NCI-H82 (cell line): Measurements from ENCODE around the gene HIP1R.
"Not testable (repeated sequence)": the region's sequence is repeated elsewhere in the genome, so short reads cannot be mapped to it uniquely, and the experiment has no call there.

Experiments used
- DNase-seq: peaks from one replicate; lab custom pipeline; 2025; lab: John Stamatoyannopoulos, UW

Gene HIP1R, protein sequence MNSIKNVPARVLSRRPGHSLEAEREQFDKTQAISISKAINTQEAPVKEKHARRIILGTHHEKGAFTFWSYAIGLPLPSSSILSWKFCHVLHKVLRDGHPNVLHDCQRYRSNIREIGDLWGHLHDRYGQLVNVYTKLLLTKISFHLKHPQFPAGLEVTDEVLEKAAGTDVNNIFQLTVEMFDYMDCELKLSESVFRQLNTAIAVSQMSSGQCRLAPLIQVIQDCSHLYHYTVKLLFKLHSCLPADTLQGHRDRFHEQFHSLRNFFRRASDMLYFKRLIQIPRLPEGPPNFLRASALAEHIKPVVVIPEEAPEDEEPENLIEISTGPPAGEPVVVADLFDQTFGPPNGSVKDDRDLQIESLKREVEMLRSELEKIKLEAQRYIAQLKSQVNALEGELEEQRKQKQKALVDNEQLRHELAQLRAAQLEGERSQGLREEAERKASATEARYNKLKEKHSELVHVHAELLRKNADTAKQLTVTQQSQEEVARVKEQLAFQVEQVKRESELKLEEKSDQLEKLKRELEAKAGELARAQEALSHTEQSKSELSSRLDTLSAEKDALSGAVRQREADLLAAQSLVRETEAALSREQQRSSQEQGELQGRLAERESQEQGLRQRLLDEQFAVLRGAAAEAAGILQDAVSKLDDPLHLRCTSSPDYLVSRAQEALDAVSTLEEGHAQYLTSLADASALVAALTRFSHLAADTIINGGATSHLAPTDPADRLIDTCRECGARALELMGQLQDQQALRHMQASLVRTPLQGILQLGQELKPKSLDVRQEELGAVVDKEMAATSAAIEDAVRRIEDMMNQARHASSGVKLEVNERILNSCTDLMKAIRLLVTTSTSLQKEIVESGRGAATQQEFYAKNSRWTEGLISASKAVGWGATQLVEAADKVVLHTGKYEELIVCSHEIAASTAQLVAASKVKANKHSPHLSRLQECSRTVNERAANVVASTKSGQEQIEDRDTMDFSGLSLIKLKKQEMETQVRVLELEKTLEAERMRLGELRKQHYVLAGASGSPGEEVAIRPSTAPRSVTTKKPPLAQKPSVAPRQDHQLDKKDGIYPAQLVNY

DNA sequence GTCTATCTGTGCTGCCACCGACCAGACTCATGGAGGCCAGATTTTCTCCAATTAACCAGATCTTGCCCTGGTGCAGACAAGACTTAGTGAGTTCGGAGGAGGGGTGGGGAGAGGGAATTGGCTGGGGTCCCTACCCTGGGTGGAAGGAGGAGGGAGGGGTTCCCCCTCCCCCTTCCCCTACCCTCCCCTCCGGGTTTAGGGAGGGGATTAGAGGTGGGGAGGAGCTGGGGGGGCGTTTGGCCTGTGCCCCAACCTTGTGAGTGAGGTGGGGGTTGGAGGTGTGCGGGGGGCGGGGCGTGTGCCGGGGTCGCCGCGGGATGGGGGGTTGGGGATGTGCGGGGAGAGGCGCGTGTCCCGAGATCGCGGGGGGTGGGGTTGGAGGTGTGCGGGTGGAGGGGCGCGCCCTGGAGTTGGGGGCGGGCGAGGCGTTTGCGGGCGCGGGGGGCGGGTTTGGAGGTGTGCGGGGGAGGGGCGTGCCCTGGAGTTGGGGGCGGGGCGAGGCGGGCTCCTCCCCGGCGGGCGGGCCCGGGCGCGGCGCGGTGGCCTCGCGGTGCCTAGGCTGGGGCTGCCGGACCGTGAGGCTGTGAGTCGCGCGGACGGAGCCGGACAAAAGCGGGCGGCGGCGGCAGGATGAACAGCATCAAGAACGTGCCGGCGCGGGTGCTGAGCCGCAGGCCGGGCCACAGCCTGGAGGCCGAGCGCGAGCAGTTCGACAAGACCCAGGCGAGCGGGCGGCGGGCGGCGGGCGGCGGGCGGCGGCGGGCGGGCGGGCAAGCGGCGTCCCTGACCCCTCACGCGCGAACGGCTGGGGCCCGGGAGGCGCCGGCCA is at the start of gene HIP1R:
Gene HIP1R (plus strand): TSS at position 537 of the 829 bp plus-strand sequence. CDS start 94 bp downstream, at position 631.
- DNase-seq, result peak; percentile 74

DNA sequence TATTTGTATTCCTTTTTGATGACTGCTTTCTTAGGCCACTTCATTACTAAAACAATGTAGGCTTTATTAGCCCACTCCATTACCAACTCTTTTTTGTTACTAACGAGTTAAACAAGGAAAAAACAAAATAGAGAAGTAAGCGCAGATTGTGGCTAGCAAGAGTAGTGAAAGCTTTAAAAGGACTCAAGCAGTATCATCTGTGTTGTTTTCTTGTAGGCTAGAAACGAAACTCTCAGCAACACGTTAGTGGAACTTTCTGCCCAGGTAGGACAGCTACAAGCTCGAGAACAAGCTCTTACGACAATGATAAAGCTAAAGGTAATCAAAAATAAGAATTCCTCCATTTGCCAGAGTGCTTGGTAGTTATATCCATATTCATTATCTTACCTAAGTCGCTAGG is 49.8 kb upstream of the HIP1R start:
- DNase-seq, result no peak

DNA sequence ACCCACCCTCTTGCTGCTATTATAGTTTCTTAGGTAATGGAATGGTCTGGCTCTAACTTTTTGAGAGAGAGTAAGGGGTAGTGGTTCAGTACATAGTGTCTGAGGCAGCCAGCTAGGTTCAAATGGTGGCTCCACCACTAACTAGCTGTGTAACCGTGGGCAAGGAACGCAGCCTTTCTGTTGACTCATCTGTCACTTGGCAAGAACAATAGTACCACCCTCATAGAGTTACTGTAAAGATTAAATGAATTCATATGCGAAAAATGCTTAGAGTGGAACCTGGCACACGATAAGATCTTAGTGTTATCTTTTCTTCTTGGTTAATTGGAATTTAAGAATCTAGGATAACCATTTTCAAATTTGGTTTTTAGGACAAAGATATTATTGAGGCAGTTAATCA is 46.9 kb upstream of the HIP1R start:
- DNase-seq, result no peak

DNA sequence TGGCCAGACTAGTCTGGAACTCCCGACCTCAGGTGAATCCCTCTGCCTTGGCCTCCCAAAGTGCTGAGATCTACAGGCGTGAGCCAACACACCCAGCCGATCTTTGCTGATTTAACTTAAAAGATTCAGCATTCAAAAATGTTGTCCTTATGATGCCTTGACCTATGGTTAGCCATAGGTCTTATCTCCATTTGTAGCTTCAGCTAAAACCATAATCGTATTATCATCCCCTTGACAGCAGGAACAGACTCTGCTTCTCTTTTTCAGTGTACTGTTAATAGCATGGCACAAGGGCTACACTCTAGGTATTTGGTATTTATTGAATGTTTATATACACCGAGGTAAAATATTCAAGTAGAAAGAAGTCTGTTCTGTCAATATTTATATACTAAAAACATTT is 45.6 kb upstream of the HIP1R start:
- peak; percentile 86 for DNase-seq

DNA sequence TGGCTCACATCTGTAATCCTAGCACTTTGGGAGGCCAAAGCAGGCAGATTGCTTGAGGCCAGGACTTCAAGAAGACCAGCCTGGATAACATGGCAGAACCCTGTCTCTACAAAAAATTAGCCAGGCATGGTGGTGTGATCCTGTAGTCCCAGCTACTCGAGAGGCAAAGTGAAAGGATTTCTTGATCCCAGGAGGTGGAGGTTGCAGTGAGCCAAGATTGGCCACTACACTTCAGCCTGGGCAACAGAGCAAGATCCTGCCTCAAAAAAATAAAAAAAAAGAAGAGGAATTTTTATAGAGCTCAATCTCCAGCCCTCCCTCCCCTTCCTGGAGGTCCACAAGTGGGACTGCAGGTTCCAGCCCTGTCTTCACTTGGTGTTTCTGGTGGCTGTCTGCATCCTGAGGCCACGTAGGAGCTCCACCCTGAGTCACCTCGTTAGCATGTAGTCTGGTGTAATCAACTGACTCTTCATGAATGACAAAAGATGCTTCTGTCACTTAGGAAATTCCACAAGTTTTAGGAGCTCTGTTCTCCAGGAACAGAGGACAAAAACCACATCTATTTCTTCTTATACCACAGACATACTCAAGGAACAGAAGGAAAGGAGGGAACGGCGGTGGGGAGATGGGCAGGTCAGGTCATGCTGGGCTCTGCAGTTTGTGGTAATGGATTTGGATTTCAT is 44.7 kb upstream of the HIP1R start:
- no peak for DNase-seq

DNA sequence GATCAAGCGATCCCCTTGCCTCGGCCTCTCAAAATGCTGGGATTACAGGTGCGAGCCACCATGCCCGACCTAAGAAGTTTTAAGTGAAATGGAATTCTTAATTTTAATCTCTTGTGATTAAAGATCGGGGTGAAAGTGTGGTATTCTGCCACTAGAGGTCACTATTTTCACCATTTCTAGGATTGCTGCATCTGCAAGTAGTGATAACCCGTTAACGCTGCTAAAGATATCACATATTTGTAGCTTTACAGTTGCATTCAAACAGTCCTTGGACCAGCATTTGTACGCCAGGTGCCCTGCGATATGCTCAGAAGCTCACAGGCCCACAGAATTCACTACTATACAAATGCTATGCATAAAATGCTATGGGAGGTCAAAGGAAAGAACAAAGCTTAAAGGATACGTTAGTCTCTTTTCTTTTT is 41.6 kb upstream of the HIP1R start:
- DNase-seq, result peak; percentile 76

DNA sequence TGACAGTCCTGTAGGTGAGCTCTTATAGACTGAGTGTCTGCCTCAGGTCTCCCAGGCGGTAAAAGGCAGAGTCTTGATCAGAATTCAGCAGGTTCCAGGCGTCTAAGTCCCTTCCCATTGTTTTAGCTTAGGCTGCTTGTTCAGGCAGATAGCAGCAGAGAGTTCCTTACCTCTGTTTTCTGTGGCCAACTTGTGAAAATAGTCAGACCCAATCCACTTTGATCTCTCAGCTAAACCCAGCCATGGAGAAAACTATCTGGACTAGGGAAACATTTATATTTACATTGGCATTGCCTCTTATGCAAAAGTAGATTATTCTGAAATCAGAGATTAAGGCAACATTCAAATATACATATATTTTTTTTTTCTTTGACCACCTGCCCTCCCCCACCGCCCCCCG is 39.5 kb upstream of the HIP1R start:
- DNase-seq, result no peak

DNA sequence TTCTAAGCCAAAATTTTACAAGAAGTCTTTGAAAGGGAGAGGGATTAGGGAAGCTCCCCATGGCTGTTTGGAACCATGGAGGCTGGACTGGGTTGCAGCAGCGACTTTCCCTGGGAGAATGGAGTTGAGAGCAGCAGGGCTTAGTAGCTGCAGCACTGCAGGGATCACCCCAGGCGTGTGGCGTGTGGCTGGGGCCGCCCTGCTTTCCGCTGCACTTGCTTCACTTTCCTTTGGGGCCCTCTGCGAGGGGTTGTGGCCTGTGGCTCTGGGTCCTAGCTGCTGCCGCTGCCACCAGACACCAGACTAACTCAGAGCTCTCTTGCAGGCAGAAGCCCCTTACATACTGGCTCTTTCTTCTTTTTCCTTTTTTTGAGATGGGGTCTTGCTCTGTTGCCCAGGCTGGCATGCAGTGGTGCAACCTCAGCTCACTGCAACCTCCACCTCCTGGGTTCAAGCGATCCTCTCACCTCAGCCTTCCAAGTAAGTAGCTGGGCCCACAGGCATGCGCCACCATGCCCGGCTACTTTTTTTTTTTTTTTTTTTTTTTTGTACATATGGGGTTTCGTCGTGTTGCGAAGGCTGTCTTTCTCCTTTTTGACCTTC is 35.5 kb upstream of the HIP1R start:
- no peak for DNase-seq

DNA sequence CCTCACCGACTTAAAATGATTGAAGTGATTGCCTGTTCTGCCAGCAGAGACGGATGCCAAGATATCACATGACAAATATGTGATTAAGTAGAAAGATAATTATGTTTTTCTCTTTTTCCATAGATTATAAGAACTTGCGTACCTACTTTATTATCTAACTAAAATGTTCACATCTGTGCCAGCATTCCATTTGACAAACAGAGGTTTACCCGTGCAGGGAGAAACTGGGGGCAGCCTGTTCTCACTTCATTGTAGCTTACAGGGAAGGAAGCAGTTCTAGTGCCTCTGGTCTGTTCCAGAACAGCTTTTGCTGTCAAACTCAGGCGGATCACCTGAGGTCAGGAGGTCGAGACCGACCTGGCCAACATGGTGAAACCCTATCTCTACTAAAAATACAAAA is 31.3 kb upstream of the HIP1R start:
- DNase-seq, result no peak

DNA sequence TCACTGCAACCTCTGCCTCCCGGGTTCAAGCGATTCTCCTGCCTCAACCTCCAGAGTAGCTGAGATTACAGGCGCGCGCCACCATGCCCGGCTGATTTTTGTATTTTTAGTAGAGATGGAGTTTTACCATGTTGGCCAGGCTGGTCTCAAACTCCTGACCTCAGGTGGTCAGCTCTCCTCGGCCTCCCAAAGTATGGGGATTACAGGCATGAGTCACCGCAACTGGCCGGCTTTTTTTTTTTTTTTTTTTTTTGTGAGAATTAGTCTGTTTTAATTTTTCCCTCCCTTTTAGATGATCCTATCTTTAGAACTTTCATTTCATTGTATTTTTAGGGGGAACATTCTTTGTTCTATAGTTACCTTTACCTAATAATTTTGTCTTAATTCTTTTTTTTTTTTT is 30.3 kb upstream of the HIP1R start:
- not testable (repeated sequence) for DNase-seq

DNA sequence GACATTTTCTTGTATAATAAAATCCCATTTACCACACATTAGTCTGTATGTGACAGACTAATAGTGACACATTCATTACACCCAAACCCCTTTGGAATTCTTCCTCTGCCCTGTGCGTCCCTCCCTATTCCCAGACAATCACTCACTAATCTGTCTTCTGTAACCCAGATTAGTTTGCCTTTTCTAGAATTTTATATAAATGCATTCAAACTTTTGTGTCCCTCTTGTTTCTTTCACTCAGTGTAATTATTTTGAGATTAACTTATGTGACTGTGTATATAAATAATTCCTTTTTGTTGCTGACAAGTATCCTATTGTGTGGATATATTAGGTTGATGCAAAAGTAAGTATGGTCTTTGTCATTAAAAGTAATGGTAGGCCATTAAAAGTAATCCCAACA is 27.6 kb upstream of the HIP1R start:
- DNase-seq, result peak; percentile 58

DNA sequence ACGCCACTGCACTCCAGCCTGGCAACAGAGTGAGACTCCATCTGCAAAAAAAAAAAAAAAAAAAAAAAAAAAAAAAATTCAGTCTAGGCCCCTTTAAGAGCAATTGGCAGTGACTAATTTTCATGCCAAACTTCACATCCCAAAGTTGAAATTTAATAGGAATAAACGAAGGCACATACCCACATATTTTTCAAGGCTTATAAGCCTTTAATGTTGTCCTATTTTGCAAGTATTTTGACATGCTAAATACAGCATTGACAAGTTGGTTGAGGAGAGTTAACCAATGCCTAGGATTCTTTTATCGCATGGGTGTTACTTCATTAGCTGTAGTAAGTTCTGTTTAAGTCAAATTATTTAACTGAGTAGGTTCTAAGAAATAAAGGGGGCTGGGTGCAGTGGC is 23.5 kb upstream of the HIP1R start:
- no peak for DNase-seq

DNA sequence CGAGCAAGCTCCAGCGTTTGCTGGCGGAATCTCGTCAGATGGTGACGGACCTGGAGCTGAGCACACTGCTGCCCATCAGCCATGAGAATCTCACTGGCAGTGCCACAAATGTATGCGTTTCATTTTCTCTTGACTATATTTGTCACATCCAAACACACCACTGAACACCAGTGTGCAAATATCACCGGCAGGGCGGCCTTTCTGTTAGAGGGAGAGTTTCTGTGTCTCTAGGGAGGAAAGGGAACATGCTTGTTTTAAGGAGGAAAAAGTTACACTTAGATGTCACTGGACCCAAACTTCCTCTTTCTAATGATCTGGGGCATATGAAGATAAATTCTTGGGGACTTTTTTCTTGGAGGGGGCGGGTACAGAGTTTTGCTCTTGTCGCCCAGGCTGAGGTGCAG is 21.9 kb upstream of the HIP1R start:
- no peak for DNase-seq

DNA sequence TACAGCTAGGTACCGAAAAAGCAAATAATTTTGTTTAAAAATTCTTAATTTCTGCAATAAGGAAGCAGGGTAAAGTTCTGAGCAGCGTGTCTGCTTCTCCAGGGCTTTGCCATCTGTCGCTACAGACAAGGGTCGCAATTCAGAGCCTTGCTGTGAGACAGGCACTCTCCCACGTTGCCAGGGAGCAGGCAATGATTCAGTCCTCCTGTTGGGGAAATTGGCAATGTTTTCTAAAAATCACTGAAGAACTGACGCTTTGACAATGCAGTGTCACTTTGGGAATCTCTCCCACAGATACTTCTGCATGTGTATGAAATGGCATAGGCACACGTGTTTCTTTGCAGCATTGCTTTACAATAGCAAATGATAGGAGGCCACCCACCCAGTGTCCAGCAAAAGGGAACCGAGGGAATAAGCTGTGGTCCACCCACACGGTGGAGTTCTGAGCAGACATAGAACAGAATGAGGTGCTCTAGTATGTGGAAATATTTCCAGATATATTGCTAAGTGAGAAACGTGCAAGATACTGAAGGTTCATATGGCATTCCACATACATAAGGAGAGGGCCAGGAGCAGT is 16.0 kb upstream of the HIP1R start:
- DNase-seq, result peak; percentile 33

DNA sequence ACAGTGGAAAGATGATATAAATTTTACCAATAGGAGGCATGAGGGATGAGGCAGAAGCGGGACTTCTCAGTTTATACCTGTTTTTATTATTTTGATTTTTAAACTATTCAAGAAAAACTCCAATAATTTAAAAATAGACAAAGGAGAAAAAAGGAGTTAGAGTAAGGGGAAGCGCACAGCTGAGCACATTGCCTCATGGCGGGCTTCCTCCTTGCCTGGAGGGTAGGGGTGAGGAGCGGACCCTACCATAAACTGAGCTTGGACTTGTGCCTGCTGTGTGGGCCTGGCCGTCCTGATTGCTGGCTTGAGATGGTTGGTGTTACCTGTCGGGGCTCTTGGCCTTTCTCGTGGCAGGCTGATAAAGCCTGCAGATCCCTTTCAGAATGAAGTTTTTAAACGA is 15.1 kb upstream of the HIP1R start:
- DNase-seq, result no peak

DNA sequence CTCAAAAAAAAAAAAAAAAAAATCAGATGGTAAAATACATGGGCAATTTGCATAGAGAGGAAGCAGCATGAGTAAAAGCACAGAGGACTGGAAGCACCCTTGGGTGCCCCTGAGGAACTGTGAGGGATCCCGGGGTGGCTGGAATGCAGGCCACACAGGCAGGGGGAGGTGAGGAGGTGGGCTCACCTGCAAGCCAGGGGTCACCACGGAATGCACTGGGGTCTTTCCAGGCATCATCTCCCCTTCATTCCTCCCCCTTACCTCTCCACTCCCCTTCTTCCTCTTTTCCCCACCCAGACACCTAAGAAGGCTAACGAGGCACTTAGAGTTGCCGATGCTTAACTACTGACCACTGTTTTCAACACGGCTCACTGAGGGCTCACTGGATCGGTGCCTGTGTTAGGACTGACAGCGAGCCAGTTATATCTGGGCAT is 14.4 kb upstream of the HIP1R start:
- DNase-seq, result no peak

DNA sequence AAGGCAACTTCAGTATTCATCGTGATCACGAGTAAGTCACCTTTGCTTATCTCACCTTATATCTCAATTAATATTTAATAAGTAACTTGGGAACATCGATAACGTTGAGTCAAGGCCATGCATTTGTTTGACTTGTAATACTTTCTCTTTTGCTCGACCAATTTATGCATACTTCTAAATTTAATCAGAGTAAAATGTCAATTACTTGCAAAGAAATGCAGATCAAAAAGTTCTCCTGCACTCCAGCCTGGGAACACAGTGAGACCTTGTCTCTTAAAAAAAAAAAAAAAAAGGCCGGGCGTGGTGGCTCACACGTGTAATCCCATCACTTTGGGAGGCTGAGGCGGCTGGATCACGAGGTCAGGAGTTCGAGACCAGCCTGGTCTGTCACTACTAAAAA is 11.8 kb upstream of the HIP1R start:
- no peak for DNase-seq

DNA sequence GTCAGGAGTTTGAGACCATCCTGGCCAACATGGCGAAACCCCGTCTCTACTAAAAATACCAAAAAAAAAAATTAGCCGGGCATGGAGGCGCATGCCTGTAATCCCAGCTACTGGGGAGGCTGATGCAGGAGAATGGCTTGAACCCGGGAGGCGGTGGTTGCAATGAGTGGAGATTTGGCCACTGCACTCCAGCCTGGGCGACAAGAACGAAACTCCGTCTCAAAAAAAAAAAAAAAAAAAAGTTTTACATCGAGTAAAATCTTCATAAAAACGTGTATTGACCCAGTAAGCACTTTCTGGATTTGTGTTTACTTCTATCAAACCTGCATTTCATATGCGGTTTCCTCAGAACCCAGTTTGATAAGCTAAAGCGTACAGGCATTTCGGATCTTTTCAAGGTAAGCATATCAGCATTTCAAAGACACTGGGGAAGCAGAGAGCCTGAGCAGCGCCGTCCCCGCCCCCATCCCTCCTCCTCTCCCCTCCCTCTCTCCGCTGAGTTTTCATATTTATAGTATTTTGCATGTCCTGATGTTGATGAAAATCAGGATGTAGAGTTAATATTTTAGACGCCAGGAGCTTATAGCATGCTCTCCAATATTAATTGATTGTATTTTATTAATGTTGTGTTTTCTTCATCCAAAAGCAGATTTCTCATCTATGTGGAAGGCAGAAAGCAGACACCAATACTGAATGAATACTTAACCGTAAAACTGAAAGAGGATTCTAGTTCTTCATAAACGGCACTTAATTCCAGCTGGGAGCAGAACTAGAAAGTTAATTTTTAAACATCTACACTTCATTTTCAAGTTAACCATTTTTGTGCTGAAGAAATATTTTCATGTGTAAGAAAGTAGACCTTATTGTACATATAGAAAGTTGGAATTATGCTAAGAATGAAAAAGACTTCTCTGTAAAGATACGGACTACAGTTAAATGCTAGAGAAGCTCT is 9.2 kb upstream of the HIP1R start:
- DNase-seq, result peak; percentile 27

DNA sequence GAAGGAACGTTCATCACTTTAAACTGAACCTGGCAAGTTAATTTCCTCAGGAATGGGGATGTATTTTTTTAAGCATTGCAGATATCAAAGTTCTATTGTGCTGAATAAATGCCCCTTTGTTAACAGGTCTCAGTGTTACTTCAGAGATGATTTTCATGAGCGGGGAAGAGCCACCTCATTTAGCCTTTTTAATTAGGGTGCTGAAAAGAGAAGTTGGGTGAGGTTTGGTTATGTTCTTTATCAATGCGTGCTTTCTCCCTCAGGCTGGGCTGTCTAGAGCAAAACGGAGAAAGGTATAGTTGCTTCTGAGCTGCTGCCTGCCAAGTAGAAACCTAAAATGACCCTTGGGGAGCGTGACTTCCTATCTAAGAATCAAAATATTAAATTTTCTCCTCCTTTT is 8.0 kb upstream of the HIP1R start:
- DNase-seq, result no peak
